Measurements from ENCODE around the gene SLC28A2.
A peak's percentile ranks its signal among the peaks of the same experiment; 100 is the strongest.
"Not testable (repeated sequence)": the region's sequence is repeated elsewhere in the genome, so short reads cannot be mapped to it uniquely, and the experiment has no call there.

Gene SLC28A2

GRCh38 chr15:45259796-45260195, 7.8 kb downstream of the SLC28A2 start:
- no peak for DNase-seq (ENCODE audit: low read depth in 2 of 2)

DNA sequence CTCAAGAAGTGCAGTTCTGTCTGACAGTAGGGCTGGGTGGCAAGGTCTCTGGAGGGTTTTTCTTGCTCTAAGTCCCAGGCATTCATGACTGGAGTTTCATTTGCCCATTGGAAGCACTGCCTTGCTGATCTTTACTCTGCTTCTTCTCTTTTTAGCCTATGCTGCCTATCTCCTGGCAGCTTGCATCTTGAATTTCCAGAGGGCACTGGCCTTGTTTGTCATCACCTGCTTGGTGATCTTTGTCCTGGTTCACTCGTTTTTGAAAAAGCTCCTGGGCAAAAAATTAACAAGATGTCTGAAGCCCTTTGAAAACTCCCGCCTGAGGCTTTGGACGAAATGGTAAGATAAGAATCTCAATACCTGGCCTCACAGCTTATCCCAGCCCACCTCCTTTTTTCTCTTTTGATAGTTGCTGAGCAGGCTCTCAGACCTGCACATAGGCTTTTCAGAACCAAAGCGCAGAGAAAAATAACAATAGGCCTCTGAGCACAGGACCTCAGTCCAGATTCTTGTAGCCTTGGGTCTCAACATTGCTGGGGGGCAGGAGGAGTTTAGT, 10.9 kb downstream of the SLC28A2 start:
- DNase-seq (ENCODE audit: low read depth in 2 of 2): no peak

DNA sequence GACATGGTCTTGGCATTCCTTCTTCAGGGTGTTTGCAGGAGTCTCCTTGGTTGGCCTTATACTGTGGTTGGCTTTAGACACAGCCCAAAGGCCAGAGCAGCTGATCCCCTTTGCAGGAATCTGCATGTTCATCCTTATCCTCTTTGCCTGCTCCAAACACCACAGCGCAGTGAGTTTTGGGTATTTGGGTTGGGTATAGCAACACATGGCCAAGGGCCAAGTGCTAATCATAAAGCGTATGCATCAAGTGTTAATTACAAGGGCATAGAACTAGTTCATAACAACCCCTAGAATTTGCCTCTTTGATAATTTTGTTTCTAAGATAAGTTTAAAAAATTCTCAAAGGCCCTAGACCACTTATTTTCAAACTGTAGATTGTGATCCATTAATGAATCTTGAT, 11.8 kb downstream of the SLC28A2 start:
- no peak for DNase-seq (ENCODE audit: low read depth in 2 of 2)

DNA sequence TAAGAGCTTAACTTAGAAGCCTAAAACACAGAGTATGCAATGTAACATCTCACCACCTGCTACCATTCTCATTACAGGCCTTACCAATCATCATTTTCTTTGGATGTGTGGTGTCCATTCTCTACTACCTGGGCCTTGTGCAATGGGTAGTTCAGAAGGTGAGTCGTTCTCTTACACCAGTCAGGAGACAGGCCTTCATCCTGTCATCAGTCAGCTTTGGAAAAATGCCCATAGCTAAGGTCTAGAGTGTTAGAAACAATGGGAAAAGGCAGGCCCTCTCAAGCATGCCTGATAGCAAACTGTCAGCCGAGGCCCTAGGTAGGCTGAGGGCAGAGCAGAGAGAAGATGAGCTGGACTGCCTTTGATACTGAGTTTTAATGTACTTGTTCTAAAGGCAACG, 13.5 kb downstream of the SLC28A2 start:
- DNase-seq (ENCODE audit: low read depth in 2 of 2): no peak

- DNase-seq (ENCODE audit: low read depth in 2 of 2): no peak
Observed at GRCh38 chr15:45268135-45268534, 16.1 kb downstream of the SLC28A2 start.

- DNase-seq (ENCODE audit: low read depth in 2 of 2): no peak
Observed at GRCh38 chr15:45274636-45275380, 22.8 kb downstream of the SLC28A2 start.

DNA sequence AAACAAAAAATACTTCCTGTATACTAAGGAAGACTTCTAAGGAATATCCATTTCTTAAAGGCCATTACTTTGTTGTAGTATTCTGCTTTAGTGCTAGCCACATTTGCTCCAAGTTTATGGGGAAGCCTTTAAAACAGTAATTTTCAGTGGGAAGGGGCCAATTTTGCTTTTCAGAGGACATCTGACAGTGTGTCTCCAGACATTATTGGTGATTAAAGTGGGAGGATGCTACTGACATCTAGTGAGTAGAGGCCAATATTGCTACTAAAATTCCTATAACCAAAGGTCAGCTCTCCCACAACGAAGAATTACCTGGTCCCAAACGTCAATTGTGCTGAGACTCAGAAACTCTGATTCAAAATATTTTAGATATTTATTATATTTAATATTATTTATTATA, 24.8 kb downstream of the SLC28A2 start:
- no peak for DNase-seq (ENCODE audit: low read depth in 2 of 2)

DNA sequence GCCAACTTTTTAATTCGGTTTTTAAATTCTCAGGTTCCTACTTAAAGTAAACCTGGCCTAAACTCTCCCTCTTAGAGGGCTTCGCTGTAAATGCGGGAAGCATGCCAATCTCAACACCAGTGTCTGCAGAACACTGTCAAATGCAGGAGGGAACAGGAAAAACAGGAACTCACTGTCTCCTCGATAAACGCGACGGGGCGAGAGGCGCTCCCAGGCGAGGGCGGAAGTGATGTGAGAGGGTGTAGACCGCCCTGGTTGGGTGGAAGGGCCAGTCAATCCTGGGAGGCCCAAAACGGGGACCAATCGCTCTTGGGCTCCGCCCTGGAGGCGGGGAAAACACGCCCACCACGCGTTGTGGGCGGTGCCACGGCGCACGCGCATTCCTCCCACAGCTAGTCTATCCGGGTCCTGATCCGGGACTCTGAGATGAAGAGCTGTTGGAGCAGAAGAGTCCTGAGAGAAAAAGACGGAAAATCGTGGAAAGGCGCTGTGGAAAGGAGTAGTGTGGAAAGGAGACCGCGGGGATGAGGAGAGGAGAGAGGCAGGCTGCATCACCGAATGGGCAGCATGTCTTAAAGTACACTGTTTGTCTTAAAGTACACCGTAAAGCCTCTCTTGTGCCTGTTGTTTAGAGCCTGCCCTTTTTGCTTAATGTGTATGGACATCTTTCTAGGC, 27.1 kb downstream of the SLC28A2 start:
- peak; percentile 95 to 97 for DNase-seq (ENCODE audit: low read depth in 2 of 2)

- no peak for DNase-seq (ENCODE audit: low read depth in 2 of 2)
Observed at GRCh38 chr15:45285413-45285812, 33.4 kb downstream of the SLC28A2 start.

DNA sequence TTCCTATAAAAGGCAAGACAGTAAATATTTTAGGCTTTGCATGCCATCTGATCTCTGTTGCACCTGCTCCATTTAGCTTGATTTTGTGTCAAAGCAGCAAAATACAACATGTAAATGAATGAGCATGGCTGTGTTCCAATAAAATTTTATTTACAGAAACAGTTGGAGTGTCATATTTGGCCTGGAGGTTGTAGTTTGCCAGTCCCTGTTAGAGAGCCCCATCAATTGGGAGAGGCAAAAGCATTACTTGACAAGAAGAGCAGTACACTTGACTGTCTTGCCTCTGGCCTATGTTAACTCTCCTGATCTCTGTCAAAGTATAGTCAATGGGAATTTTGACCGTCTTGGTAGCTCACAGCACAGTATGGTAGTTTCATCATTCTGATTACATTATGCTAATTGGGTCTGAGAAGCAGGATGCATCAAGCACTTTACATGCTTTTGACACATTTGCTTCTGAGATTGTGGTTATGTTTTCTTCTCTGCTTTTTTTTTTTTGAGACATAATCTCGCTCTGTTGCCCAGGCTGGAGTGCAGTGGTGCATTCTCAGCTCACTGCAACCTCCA, 35.4 kb downstream of the SLC28A2 start:
- DNase-seq (ENCODE audit: low read depth in 2 of 2): no peak

- DNase-seq (ENCODE audit: low read depth in 2 of 2): no peak
Observed at GRCh38 chr15:45288947-45289346, 36.9 kb downstream of the SLC28A2 start.

- no peak for DNase-seq (ENCODE audit: low read depth in 2 of 2)
Observed at GRCh38 chr15:45291822-45292582, 40.0 kb downstream of the SLC28A2 start.

- DNase-seq (ENCODE audit: low read depth in 2 of 2): not testable (repeated sequence)
Observed at GRCh38 chr15:45293326-45293725, 41.3 kb downstream of the SLC28A2 start.

- not testable (repeated sequence) for DNase-seq (ENCODE audit: low read depth in 2 of 2)
Observed at GRCh38 chr15:45298964-45299378, 46.9 kb downstream of the SLC28A2 start.

DNA sequence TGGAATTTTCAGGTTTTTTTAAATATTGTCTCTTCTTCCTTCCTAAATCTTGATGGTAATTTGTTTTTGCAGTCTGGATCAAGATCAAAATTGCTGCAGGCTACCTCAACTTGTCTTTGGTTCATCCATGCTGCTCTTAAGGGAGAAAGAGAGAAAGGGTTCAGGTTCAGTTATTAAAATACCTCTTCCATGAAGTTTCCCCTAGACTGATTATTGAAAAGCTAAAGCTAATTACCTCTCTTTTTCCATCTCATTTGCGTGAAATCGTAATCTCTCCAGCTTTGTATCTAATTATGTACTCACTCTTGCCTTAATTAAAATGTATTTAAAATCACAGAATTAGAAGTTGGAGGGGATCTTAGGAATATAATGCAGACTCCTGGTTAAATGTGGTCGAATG, 52.7 kb downstream of the SLC28A2 start:
- no peak for DNase-seq (ENCODE audit: low read depth in 2 of 2)

DNA sequence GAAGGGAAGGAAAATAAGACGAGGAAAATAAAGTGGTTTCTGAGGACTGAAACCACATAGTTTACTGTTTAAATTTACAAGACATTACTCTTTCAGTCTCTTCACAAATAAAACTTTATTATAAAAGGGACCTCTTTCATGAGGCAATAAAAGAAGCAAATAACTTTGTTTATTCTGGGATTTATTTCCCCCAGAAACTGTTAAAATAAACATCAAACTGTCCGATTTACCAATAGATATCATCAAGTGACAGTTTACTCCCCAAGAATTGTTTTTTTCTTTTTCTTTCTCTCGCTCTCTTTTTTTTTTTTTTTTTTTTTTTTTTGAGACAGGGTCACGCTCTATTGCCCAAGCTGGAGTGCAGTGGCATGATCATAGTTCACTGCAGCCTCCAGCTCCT, 54.1 kb downstream of the SLC28A2 start:
- no peak for DNase-seq (ENCODE audit: low read depth in 2 of 2)

DNA sequence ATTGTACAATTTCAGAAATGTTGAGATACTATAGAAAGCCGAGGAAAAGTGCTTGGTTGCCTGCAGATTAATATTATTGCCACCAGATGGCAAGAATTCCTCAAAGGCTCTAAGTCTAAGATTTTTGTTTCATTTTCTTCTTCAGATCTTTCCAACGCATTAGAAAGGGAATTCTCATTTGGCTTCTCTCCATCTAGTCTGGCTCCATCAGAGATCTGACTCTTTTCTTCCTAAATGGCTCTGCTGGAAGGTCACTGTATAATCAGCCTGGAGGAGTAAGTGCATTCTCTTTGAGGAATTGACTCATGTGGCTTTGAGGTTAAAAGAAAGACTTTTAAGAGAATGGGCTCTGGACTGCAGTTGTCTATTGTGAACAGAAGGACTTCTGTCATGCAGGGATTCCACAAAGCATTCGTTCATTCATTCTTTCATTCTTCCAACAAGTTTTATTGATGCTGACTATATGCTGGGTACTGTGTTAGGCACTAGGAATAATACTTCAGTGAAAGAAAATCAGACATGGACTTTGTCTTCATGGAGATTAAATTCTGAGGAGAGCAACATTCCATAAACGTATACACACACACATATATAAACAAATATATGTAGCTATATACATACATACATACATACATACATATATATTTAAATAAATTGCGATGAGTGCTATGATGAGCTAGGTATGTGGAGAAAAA, 55.3 kb downstream of the SLC28A2 start:
- no peak for DNase-seq (ENCODE audit: low read depth in 2 of 2)

- not testable (repeated sequence) for DNase-seq (ENCODE audit: low read depth in 2 of 2)
Observed at GRCh38 chr15:45314117-45314516, 62.1 kb downstream of the SLC28A2 start.

GRCh38 chr15:45314960-45315359, 62.9 kb downstream of the SLC28A2 start:
- no peak for DNase-seq (ENCODE audit: low read depth in 2 of 2)

GRCh38 chr15:45319472-45320214, 67.6 kb downstream of the SLC28A2 start:
- DNase-seq (ENCODE audit: low read depth in 2 of 2): no peak
